Epithelial cell of proximal tubule (primary cell): Measurements from ENCODE around the gene TBK1. TPM values are rescaled to one million over a fixed set of nuclear protein-coding genes. Genes with fewer than 3 reads are reported as not detected.

ENCODE experiments used
- DNase-seq: peaks from one replicate; pipeline ENCODE4 v3.0.0-alpha.2; 2011; ENCODE audit warnings: low read depth
- H3K4me3 ChIP-seq: 2 replicates; pipeline ENCODE4 v1.5.1; 2011; ENCODE audit warnings: low read depth, mild to moderate bottlenecking, low read length
- CTCF ChIP-seq: conservative IDR thresholded peaks from 2 replicates; pipeline ENCODE4 v1.5.1; 2012; ENCODE audit warnings: low read depth, mild to moderate bottlenecking, low read length
- total RNA-seq: library from RNA; depleted of rRNA; stranded (reverse); fragments of >200 nt; gene quantifications from 2 replicates; pipeline ENCODE4 v1.2.3, GENCODE V29; 2015

Gene TBK1
- total RNA-seq, 1 donor from 2014 or later = 16.7 TPM

- TF ChIP-seq CTCF = no peak
Measured at GRCh38 chr12:64431791-64432190, 20.1 kb upstream of the TBK1 start.

GRCh38 chr12:64433915-64434314 is 18.0 kb upstream of the TBK1 start:
- no peak overlapping the region for H3K4me3 ChIP-seq
- DNase-seq = no peak
- no peak for TF ChIP-seq CTCF

More at GRCh38 chr12:64431791-64432190, 20.1 kb upstream of the TBK1 start:
- no peak for DNase-seq
- H3K4me3 ChIP-seq = no peak overlapping the region

GRCh38 chr12:64440100-64440499 is 11.8 kb upstream of the TBK1 start:
- TF ChIP-seq CTCF = no peak
- DNase-seq = no peak
- H3K4me3 ChIP-seq = no peak overlapping the region

GRCh38 chr12:64445490-64445889 is 6.4 kb upstream of the TBK1 start:
- no peak for DNase-seq
- TF ChIP-seq CTCF = no peak
- no peak overlapping the region for H3K4me3 ChIP-seq

GRCh38 chr12:64446295-64446694 is 5.6 kb upstream of the TBK1 start:
- no peak overlapping the region for H3K4me3 ChIP-seq
- no peak for TF ChIP-seq CTCF
- no peak for DNase-seq

- TF ChIP-seq CTCF = no peak
- H3K4me3 ChIP-seq = no peak overlapping the region
- no peak for DNase-seq
Measured at GRCh38 chr12:64450057-64450640, 1.8 kb upstream of the TBK1 start.

- no peak for TF ChIP-seq CTCF
- peak overlapping the region; percentile 94 for H3K4me3 ChIP-seq
- DNase-seq = no peak
Measured at GRCh38 chr12:64450711-64451486, 1.0 kb upstream of the TBK1 start.
